Esophagus muscularis mucosa (tissue), 3 donors: Measurements from ENCODE around the gene USP49.

Experiments used
- EP300 ChIP-seq: sonication (generic); formaldehyde crosslinking; IDR thresholded peaks from one replicate; pipeline ENCODE4 v1.6.1; 2017; ENCODE audit warnings: antibody characterized with exemption
- TF ChIP-seq, protein P1 (sequence below), 3 experiments: fragments of 200-600 bp in 2 of 3; fragments of 450-650 bp in 1 of 3; sonication (generic) in 2 of 3; IDR thresholded peaks; one replicate each; pipeline ENCODE4 v1.5.1; 2017 to 2019; ENCODE audit warnings: antibody characterized with exemption in 3 of 3, mild to moderate bottlenecking in 2 of 3, moderate library complexity in 1 of 3

DNA sequence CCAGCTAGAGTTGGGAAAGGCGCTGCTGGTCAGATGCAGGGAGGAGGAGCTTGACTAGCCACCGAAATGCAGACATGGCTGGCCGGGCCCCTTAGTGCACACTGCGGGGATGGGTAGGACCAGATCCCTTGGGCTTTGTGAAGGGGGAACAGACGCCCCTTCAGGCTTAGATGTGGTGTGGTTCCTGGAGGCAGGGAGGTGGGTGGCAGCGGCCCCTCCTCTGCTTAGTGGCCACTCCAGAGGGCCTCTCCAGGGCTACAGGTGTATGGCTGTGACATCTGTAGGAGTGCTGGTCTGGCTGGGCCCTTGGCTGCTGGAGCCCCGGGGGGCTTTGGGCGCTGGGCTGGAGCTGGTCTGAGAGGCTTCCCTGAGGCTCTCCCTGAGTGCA is 40.5 kb upstream of the USP49 start:
- no peak for TF ChIP-seq EP300
- TF ChIP-seq, protein P1, sequence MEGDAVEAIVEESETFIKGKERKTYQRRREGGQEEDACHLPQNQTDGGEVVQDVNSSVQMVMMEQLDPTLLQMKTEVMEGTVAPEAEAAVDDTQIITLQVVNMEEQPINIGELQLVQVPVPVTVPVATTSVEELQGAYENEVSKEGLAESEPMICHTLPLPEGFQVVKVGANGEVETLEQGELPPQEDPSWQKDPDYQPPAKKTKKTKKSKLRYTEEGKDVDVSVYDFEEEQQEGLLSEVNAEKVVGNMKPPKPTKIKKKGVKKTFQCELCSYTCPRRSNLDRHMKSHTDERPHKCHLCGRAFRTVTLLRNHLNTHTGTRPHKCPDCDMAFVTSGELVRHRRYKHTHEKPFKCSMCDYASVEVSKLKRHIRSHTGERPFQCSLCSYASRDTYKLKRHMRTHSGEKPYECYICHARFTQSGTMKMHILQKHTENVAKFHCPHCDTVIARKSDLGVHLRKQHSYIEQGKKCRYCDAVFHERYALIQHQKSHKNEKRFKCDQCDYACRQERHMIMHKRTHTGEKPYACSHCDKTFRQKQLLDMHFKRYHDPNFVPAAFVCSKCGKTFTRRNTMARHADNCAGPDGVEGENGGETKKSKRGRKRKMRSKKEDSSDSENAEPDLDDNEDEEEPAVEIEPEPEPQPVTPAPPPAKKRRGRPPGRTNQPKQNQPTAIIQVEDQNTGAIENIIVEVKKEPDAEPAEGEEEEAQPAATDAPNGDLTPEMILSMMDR (IDR thresholded peaks at IDR 0.05) = no peak
